H9 (cell line): ENCODE results near the gene ANXA2. TPM values are rescaled to one million over a fixed set of nuclear protein-coding genes. Genes with fewer than 3 reads are reported as not detected.

Experiments used
- DNase-seq: peaks from one replicate; pipeline ENCODE4 v3.0.0-alpha.2; 2017
- H2AFZ ChIP-seq: one replicate; pipeline ENCODE4 v1.6.1; 2013; ENCODE audit warnings: mild to moderate bottlenecking, low read length, control low read depth, moderate library complexity
- H2AK5ac ChIP-seq: 2 replicates; pipeline ENCODE4 v1.6.1; 2013; ENCODE audit warnings: low read length, control low read depth, mixed read lengths; ENCODE audit not compliant: insufficient read length
- H2BK120ac ChIP-seq: one replicate; pipeline ENCODE4 v1.6.1; 2013; ENCODE audit warnings: low read depth, mild to moderate bottlenecking, low read length, control low read depth, inconsistent platforms; ENCODE audit not compliant: poor library complexity, severe bottlenecking
- H2BK12ac ChIP-seq: 2 replicates; pipeline ENCODE4 v1.6.1; 2013; ENCODE audit warnings: low read length, control low read depth, mixed read lengths, low read depth; ENCODE audit not compliant: insufficient read length
- H2BK15ac ChIP-seq: 2 replicates; pipeline ENCODE4 v1.6.1; 2013; ENCODE audit warnings: low read depth, low read length, control low read depth
- H2BK20ac ChIP-seq: one replicate; pipeline ENCODE4 v1.6.1; 2013; ENCODE audit warnings: low read depth, mild to moderate bottlenecking, low read length, control low read depth, inconsistent platforms; ENCODE audit not compliant: poor library complexity, severe bottlenecking
- H2BK5ac ChIP-seq: 2 replicates; pipeline ENCODE4 v1.6.1; 2013; ENCODE audit warnings: low read length, control low read depth, mixed read lengths; ENCODE audit not compliant: insufficient read length
- H3K14ac ChIP-seq: 2 replicates; pipeline ENCODE4 v1.6.1; 2013; ENCODE audit warnings: low read length, control low read depth; ENCODE audit not compliant: insufficient read depth
- H3K18ac ChIP-seq: 2 replicates; pipeline ENCODE4 v1.6.1; 2013; ENCODE audit warnings: low read depth, mild to moderate bottlenecking, mixed read lengths, low read length, control low read depth; ENCODE audit not compliant: insufficient read length
- H3K23ac ChIP-seq: 2 replicates; pipeline ENCODE4 v1.6.1; 2013; ENCODE audit warnings: low read length, control low read depth, mixed read lengths, low read depth; ENCODE audit not compliant: insufficient read length
- H3K23me2 ChIP-seq: 2 replicates; pipeline ENCODE4 v1.6.1; 2013; ENCODE audit warnings: low read depth, mild to moderate bottlenecking, mixed read lengths, low read length, control low read depth; ENCODE audit not compliant: insufficient read length, poor library complexity, severe bottlenecking
- H3K27ac ChIP-seq: 2 replicates; pipeline ENCODE4 v1.5.1; 2013; ENCODE audit warnings: low read length, control low read depth, mixed read lengths, low read depth; ENCODE audit not compliant: insufficient read length
- H3K27me3 ChIP-seq: 2 replicates; pipeline ENCODE4 v1.6.1; 2013; ENCODE audit warnings: low read length, control low read depth, inconsistent platforms; ENCODE audit not compliant: insufficient read depth
- H3K4ac ChIP-seq: 2 replicates; pipeline ENCODE4 v1.6.1; 2013; ENCODE audit warnings: low read depth, mild to moderate bottlenecking, control low read depth, inconsistent platforms, low read length, moderate library complexity
- H3K4me1 ChIP-seq: 2 replicates; pipeline ENCODE4 v1.6.1; 2013; ENCODE audit warnings: low read length, control low read depth, inconsistent platforms; ENCODE audit not compliant: insufficient read depth
- H3K4me2 ChIP-seq: 2 replicates; pipeline ENCODE4 v1.6.1; 2013; ENCODE audit warnings: low read length, control low read depth, mixed read lengths; ENCODE audit not compliant: insufficient read length, insufficient read depth
- H3K56ac ChIP-seq: 2 replicates; pipeline ENCODE4 v1.6.1; 2013; ENCODE audit warnings: low read depth, mild to moderate bottlenecking, mixed read lengths, low read length, control low read depth; ENCODE audit not compliant: insufficient read length
- H3K79me1 ChIP-seq: 2 replicates; pipeline ENCODE4 v1.6.1; 2013; ENCODE audit warnings: low read depth, mild to moderate bottlenecking, moderate library complexity, low read length, control low read depth, inconsistent platforms; ENCODE audit not compliant: insufficient read depth, poor library complexity, severe bottlenecking
- H3K79me2 ChIP-seq: 2 replicates; pipeline ENCODE4 v1.6.1; 2013; ENCODE audit warnings: low read length, control low read depth, inconsistent platforms; ENCODE audit not compliant: insufficient read depth
- H3K9ac ChIP-seq: 2 replicates; pipeline ENCODE4 v1.6.1; 2013; ENCODE audit warnings: low read length, control low read depth, mixed read lengths; ENCODE audit not compliant: insufficient read length; ENCODE audit errors: extremely low read depth
- H3K9me3 ChIP-seq: one replicate; pipeline ENCODE4 v1.6.1; 2013; ENCODE audit warnings: low read depth, low read length, inconsistent platforms; ENCODE audit not compliant: control insufficient read depth
- H3T11ph ChIP-seq: one replicate; pipeline ENCODE4 v1.6.1; 2013; ENCODE audit warnings: mild to moderate bottlenecking, low read length, control low read depth, inconsistent platforms
- H4K20me1 ChIP-seq: one replicate; pipeline ENCODE4 v1.6.1; 2013; ENCODE audit not compliant: control insufficient read depth, insufficient read length, insufficient read depth
- H4K5ac ChIP-seq: 2 replicates; pipeline ENCODE4 v1.6.1; 2013; ENCODE audit warnings: low read depth, mild to moderate bottlenecking, mixed read lengths, low read length, control low read depth; ENCODE audit not compliant: insufficient read length
- H4K8ac ChIP-seq: replicated peaks from 2 replicates; pipeline ENCODE4 v1.6.1; 2013; ENCODE audit warnings: low read length, control low read depth, mixed read lengths, low read depth; ENCODE audit not compliant: insufficient read length
- H4K91ac ChIP-seq: 2 replicates; pipeline ENCODE4 v1.6.1; 2013; ENCODE audit warnings: low read depth, mild to moderate bottlenecking, moderate library complexity, mixed read lengths, low read length, control low read depth; ENCODE audit not compliant: insufficient read length
- H3K27ac Mint-ChIP-seq, 3 experiments: 2 replicates in 2 of 3; 3 replicates in 1 of 3; pipeline ENCODE4 v1.8.0; 2020 to 2021; ENCODE audit warnings: mixed read lengths in 3 of 3, mild to moderate bottlenecking in 1 of 3, moderate library complexity in 1 of 3
- H3K27me3 Mint-ChIP-seq: 2 replicates; pipeline ENCODE4 v1.8.0; 2021; ENCODE audit warnings: low read depth, mild to moderate bottlenecking, moderate library complexity, mixed read lengths
- H3K36me3 Mint-ChIP-seq, 3 experiments: 2 replicates in 2 of 3; 3 replicates in 1 of 3; pipeline ENCODE4 v1.8.0; 2020 to 2021; ENCODE audit warnings: low read depth in 3 of 3, mixed read lengths in 3 of 3; ENCODE audit not compliant: insufficient read depth in 1 of 3
- H3K4me1 Mint-ChIP-seq, 2 experiments: 2 replicates each; pipeline ENCODE4 v1.8.0; 2020; ENCODE audit warnings: mixed read lengths in 2 of 2
- H3K4me3 Mint-ChIP-seq, 2 experiments: 2 replicates in 1 of 2; 3 replicates in 1 of 2; pipeline ENCODE4 v1.8.0; 2020 to 2021; ENCODE audit warnings: mild to moderate bottlenecking in 2 of 2, mixed read lengths in 2 of 2, moderate library complexity in 1 of 2
- H3K9me3 Mint-ChIP-seq, 2 experiments: 2 replicates in 1 of 2; 3 replicates in 1 of 2; pipeline ENCODE4 v1.8.0; 2020; ENCODE audit warnings: mild to moderate bottlenecking in 2 of 2, mixed read lengths in 2 of 2, moderate library complexity in 1 of 2
- WGBS: extraction: QIAGEN DNeasy Blood & Tissue Kit; methylation state at CpG from one replicate; pipeline ENCODE4 v1.1.7; 2013; ENCODE audit warnings: missing lambda C conversion rate, low lambda C conversion rate, mixed read lengths; ENCODE audit not compliant: insufficient read length; ENCODE audit errors: extremely low coverage; 5-methylcytosine and 5-hydroxymethylcytosine counted together
- total RNA-seq: library from RNA; stranded (reverse); gene quantifications from 2 replicates; pipeline ENCODE4 v1.2.1, GENCODE V29; 2021
- TF ChIP-seq, protein P1 (sequence below): fragments of 200-600 bp; sonication (generic); conservative IDR thresholded peaks from 3 replicates; pipeline ENCODE4 v1.8.0; 2021; ENCODE audit warnings: antibody characterized with exemption, mild to moderate bottlenecking

ANXA2 gene
- total RNA-seq, 1 experiment from 2014 or later = 126 TPM

DNA sequence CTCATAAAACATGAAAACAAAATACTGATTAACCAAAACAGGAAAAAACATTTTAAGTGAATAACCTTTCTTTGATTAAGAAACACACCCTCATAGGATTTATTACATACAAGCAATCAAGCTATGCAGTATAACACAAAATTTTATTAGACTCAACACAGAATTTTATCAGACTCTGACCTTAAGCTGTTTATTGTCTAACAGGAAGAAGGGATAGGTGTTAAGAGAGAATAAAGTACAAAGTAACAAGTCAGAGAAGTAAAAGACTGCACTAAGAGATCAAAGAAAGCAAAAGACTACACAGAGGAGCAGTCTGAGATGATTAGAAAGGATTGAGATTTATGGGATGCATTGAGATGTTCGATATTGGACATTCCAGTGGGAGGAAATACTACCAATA lies 43.5 kb upstream of the ANXA2 start:
- Histone ChIP-seq H2BK15ac (no peak overlapping the region), H3K4ac (no peak overlapping the region), H3K23me2 (no peaks in the 10 kb centered on the region), H4K8ac (no peak overlapping the region), H4K5ac (no peak overlapping the region), H4K20me1 (no peaks in the 10 kb centered on the region), H3K23ac (no peak overlapping the region), H3K56ac (no peak overlapping the region), H3K18ac (no peak overlapping the region), H3K9me3 (no peaks in the 10 kb centered on the region), H3K14ac (no peak overlapping the region), H2BK120ac (no peak overlapping the region), H2BK12ac (no peak overlapping the region), H2AK5ac (no peak overlapping the region), H3K27ac (no peak overlapping the region), H3K9ac (no peak overlapping the region), H3K4me1 (no peaks in the 10 kb centered on the region), H4K91ac (no peak overlapping the region), H3K79me1 (no peaks in the 10 kb centered on the region), H3K27me3 (no peaks in the 10 kb centered on the region), H2BK20ac (no peak overlapping the region), H2BK5ac (no peak overlapping the region), H3K79me2 (no peaks in the 10 kb centered on the region), H3K4me2 (no peak overlapping the region), H3T11ph (no peak overlapping the region), H2AFZ (no peak overlapping the region)
- Mint-ChIP-seq H3K27me3 (no peaks in the 10 kb centered on the region), H3K36me3 (peaks cover 0 to 24% (median 23%) of the 10 kb centered on the region in 3 experiments; a peak in 5 of 7 replicates), H3K9me3 (no peaks in the 10 kb centered on the region), H3K27ac (no peak overlapping the region), H3K4me3 (no peak overlapping the region), H3K4me1 (no peaks in the 10 kb centered on the region)
- no CpG with 5 or more reads among the region's 1 CpG for WGBS
- no peak for DNase-seq
- TF ChIP-seq, protein P1, sequence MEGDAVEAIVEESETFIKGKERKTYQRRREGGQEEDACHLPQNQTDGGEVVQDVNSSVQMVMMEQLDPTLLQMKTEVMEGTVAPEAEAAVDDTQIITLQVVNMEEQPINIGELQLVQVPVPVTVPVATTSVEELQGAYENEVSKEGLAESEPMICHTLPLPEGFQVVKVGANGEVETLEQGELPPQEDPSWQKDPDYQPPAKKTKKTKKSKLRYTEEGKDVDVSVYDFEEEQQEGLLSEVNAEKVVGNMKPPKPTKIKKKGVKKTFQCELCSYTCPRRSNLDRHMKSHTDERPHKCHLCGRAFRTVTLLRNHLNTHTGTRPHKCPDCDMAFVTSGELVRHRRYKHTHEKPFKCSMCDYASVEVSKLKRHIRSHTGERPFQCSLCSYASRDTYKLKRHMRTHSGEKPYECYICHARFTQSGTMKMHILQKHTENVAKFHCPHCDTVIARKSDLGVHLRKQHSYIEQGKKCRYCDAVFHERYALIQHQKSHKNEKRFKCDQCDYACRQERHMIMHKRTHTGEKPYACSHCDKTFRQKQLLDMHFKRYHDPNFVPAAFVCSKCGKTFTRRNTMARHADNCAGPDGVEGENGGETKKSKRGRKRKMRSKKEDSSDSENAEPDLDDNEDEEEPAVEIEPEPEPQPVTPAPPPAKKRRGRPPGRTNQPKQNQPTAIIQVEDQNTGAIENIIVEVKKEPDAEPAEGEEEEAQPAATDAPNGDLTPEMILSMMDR = no peak
